Mesothelial cell of epicardium (in vitro differentiated cells): Measurements from ENCODE around the gene CFAP77. TPM values are rescaled to one million over a fixed set of nuclear protein-coding genes. Genes with fewer than 3 reads are reported as not detected.

Source experiments
- DNase-seq, 2 experiments: peaks; one replicate each; pipeline ENCODE4 v3.0.0; 2021; ENCODE audit warnings: low spot score in 2 of 2; ENCODE audit not compliant: unreplicated experiment in 2 of 2
- H3K27ac Mint-ChIP-seq: 2 replicates; pipeline ENCODE4 v1.8.0; 2021; ENCODE audit warnings: mixed read lengths
- H3K27me3 Mint-ChIP-seq: 2 replicates; pipeline ENCODE4 v1.8.0; 2021; ENCODE audit warnings: low read depth, mixed read lengths
- H3K36me3 Mint-ChIP-seq: 2 replicates; pipeline ENCODE4 v1.8.0; 2021; ENCODE audit warnings: mixed read lengths
- H3K4me1 Mint-ChIP-seq: 2 replicates; pipeline ENCODE4 v1.8.0; 2021; ENCODE audit warnings: mixed read lengths
- H3K4me3 Mint-ChIP-seq: 2 replicates; pipeline ENCODE4 v1.8.0; 2021; ENCODE audit warnings: mild to moderate bottlenecking, moderate library complexity, mixed read lengths
- H3K9me3 Mint-ChIP-seq: 2 replicates; pipeline ENCODE4 v1.8.0; 2021; ENCODE audit warnings: mixed read lengths
- total RNA-seq: library from RNA; stranded (reverse); gene quantifications from 3 replicates; pipeline ENCODE4 v1.2.1, GENCODE V29; 2021
- TF ChIP-seq, protein P1 (sequence below): fragments of 200-600 bp; sonication (generic); IDR thresholded peaks from one replicate; pipeline ENCODE4 v1.5.0; 2021; ENCODE audit warnings: antibody characterized with exemption; ENCODE audit not compliant: unreplicated experiment

Gene CFAP77
- total RNA-seq, 1 donor from 2014 or later = not detected

DNA sequence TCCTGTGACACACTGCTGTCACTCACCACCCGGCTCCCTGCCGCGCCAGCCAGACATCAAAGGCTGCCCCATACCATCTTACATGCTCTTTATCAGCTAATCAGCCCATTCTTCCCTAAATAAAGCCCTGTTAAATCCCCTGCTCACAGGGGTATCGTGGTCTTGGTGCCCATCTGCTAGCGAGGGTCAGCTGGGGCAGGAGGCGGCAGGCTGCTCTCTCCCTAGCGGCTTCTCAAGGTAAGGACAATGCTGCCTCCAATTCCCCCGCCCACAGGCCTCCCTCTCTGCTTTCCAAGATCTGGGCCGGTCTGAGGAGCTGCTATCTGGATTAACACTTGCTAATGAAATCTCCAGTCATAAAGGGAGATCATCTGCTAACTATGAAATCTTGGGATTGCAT, 199.2 kb downstream of the CFAP77 start:
- H3K27me3 Mint-ChIP-seq = no peaks in the 10 kb centered on the region
- DNase-seq = no peak
- no peaks in the 10 kb centered on the region for H3K9me3 Mint-ChIP-seq
- H3K4me3 Mint-ChIP-seq = no peak overlapping the region
- peaks cover 28% of the 10 kb centered on the region for H3K36me3 Mint-ChIP-seq
- H3K27ac Mint-ChIP-seq = no peak overlapping the region
- TF ChIP-seq, protein P1, sequence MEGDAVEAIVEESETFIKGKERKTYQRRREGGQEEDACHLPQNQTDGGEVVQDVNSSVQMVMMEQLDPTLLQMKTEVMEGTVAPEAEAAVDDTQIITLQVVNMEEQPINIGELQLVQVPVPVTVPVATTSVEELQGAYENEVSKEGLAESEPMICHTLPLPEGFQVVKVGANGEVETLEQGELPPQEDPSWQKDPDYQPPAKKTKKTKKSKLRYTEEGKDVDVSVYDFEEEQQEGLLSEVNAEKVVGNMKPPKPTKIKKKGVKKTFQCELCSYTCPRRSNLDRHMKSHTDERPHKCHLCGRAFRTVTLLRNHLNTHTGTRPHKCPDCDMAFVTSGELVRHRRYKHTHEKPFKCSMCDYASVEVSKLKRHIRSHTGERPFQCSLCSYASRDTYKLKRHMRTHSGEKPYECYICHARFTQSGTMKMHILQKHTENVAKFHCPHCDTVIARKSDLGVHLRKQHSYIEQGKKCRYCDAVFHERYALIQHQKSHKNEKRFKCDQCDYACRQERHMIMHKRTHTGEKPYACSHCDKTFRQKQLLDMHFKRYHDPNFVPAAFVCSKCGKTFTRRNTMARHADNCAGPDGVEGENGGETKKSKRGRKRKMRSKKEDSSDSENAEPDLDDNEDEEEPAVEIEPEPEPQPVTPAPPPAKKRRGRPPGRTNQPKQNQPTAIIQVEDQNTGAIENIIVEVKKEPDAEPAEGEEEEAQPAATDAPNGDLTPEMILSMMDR = no peak
- H3K4me1 Mint-ChIP-seq = no peaks in the 10 kb centered on the region

DNA sequence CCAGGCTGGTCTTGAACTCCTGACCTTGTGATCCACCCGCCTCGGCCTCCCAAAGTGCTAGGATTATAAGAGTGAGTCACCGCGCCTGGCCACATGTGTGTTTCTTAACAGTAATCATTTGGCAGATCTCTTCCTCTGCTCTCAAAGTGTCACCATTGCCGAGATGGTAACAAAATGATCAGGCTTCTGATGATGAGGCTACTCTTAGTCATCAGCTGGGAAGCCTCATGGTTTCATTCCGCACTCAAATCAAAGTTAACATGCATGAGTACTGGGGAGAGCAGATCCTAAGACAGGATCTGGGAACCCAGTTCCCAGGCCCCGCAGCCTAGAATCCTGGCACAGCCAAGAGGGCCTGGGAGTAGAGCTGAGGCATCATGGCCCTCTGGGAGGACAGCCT, 199.8 kb downstream of the CFAP77 start:
- TF ChIP-seq, protein P1 = no peak
- H3K27me3 Mint-ChIP-seq = no peaks in the 10 kb centered on the region
- peaks cover 34% of the 10 kb centered on the region for H3K36me3 Mint-ChIP-seq
- H3K4me1 Mint-ChIP-seq = no peaks in the 10 kb centered on the region
- H3K9me3 Mint-ChIP-seq = no peaks in the 10 kb centered on the region
- no peak overlapping the region for H3K27ac Mint-ChIP-seq
- no peak for DNase-seq
- no peak overlapping the region for H3K4me3 Mint-ChIP-seq

DNA sequence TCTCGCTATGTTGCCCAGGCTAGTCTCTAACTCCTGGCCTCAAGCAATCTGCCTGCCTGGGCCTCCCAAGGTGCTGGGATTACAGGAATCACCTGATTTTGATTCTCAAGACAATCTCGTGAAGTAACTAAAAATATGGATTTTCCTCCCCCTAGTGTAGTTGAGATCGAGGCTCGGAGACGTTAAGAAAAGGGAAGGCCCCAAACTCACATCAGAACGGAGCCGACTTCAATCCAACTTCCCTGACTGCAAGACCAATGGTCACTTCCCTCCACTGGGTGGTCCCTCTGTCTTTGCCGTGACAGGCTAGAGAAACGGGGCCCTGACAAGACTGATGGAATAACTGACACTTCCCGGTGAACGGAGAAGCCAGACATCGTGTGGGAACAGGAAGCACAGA, 200.7 kb downstream of the CFAP77 start:
- H3K4me3 Mint-ChIP-seq = no peak overlapping the region
- DNase-seq = no peak
- H3K9me3 Mint-ChIP-seq = no peaks in the 10 kb centered on the region
- H3K27me3 Mint-ChIP-seq = no peaks in the 10 kb centered on the region
- H3K36me3 Mint-ChIP-seq = peaks cover 32% of the 10 kb centered on the region
- H3K27ac Mint-ChIP-seq = no peak overlapping the region
- TF ChIP-seq, protein P1 = no peak
- H3K4me1 Mint-ChIP-seq = no peaks in the 10 kb centered on the region

DNA sequence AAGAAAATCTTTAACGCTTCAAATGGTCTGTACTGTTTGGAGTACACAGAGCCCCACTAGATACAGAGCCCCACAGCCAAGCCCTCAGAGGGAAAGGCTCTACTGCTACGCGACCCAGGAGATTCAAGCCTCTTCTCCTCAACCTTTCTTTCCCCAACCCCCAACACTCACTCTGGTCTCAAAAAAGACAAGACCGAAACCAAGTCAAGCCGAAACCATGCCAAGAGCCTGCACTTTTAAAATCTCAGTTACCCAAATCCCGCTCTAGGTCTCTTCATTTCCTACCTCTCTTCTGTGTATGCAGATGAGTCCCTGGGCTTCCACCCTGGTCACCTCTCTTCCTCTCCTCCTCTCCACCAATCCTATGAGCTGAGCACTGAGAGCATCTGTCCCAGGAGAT, 204.3 kb downstream of the CFAP77 start:
- H3K27ac Mint-ChIP-seq = no peak overlapping the region

DNA sequence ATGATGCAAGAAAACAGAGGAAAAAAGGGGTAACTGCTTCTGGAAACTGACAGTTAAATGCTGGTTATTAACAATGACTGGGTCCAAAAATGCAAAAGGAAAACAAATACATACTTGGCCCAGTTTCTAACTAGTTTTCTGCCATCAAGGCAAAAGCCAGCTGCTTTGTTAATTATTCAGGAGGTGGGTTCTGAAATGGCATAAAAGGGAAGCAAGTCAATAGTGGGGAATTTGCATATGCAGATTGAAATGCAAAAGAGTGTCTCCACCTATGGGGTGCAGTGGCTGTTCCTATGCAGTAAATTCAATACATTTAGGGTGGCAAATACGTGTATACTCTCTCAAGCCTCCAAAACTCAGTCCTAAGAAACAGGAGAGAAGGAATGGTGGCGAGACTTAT, 205.8 kb downstream of the CFAP77 start:
- no peak for DNase-seq
- H3K4me3 Mint-ChIP-seq = no peak overlapping the region
- no peaks in the 10 kb centered on the region for H3K4me1 Mint-ChIP-seq
- no peaks in the 10 kb centered on the region for H3K9me3 Mint-ChIP-seq
- H3K27ac Mint-ChIP-seq = no peak overlapping the region
- peaks cover 30% of the 10 kb centered on the region for H3K36me3 Mint-ChIP-seq
- no peaks in the 10 kb centered on the region for H3K27me3 Mint-ChIP-seq
- TF ChIP-seq, protein P1 = no peak

More for the DNA sequence above, 204.3 kb downstream of the CFAP77 start:
- no peak overlapping the region for H3K4me3 Mint-ChIP-seq
- no peaks in the 10 kb centered on the region for H3K9me3 Mint-ChIP-seq
- TF ChIP-seq, protein P1 = no peak
- peaks cover 41% of the 10 kb centered on the region for H3K36me3 Mint-ChIP-seq
- no peaks in the 10 kb centered on the region for H3K27me3 Mint-ChIP-seq
- no peaks in the 10 kb centered on the region for H3K4me1 Mint-ChIP-seq
- no peak for DNase-seq

DNA sequence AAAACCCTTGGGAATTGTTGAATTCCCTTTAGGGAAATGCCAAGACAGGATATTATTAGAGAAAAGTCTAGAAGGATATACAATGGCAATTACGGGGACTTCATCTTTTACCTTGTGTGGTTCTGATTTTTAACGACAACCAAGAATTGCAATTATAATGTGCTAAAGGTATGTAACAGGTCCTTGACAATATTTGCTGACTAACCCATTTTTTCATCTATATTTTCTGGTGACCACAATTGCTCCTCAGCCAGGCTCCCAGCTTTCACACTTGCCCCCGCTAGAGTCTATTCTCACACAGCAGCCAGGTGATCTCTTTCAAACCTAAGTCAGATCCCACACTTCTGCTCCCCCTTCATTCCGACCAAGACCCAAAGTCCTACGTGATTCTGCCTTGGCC, 206.7 kb downstream of the CFAP77 start:
- Mint-ChIP-seq H3K36me3 (peaks cover 26% of the 10 kb centered on the region), H3K27me3 (no peaks in the 10 kb centered on the region), H3K4me1 (no peaks in the 10 kb centered on the region), H3K9me3 (no peaks in the 10 kb centered on the region), H3K27ac (no peak overlapping the region), H3K4me3 (no peak overlapping the region)
- no peak for DNase-seq
- TF ChIP-seq, protein P1 = no peak
